A549 (cell line): ENCODE results near the gene CNDP1. TPM values are rescaled to one million over a fixed set of nuclear protein-coding genes. Genes with fewer than 3 reads are reported as not detected.
A peak's percentile ranks its signal among the peaks of the same experiment; 100 is the strongest.

ENCODE experiments used
- ATAC-seq, 2 experiments: fragments of 200-7000 bp in 1 of 2; fragments of >200 bp in 1 of 2; cut with Nextera tagmentation in 1 of 2; cut with Tn5 transposase in 1 of 2; 3 replicates each; pipeline versions ENCODE4 v1.8.0 to v1.9.1; 2018 to 2020; ENCODE audit warnings: mild to moderate bottlenecking in 1 of 2, moderate library complexity in 1 of 2
- CTCF ChIA-PET: fragments of 300-600 bp; sonication (Branson Sonifier 250); formaldehyde crosslinking; extraction: SDS; loops from one replicate; lab custom pipeline; 2021; ENCODE audit warnings: antibody characterized with exemption, inconsistent platforms; lab: Yijun Ruan, JAX
- POLR2A ChIA-PET: fragments of 350-600 bp; formaldehyde crosslinking; extraction: SDS; loops from one replicate; lab custom pipeline; 2021; ENCODE audit warnings: antibody characterized with exemption, inconsistent platforms; lab: Yijun Ruan, JAX
- DNase-seq, 2 experiments: peaks; one replicate each; pipeline versions ENCODE4 v3.0.0 to v3.0.0-alpha.2; 2011 to 2016; ENCODE audit warnings: low read depth in 1 of 2, low spot score in 1 of 2
- FAIRE-seq: peaks from 2 replicates; lab custom pipeline; 2011; peaks lifted over from hg19 to GRCh38; lab: Jason Lieb, UNC
- H3K27ac ChIP-seq, 2 experiments: fragments of >200 bp; sonication (Bioruptor Twin); formaldehyde crosslinking; 3 replicates each; pipeline ENCODE4 v1.5.1; 2016 to 2017
- H3K4me1 ChIP-seq: fragments of >200 bp; sonication (Bioruptor Twin); formaldehyde crosslinking; 3 replicates; pipeline ENCODE4 v1.6.1; 2016
- H3K4me2 ChIP-seq: fragments of >200 bp; sonication (Bioruptor Twin); formaldehyde crosslinking; 3 replicates; pipeline ENCODE4 v1.6.1; 2016
- H3K4me3 ChIP-seq: fragments of >200 bp; sonication (Bioruptor Twin); formaldehyde crosslinking; 3 replicates; pipeline ENCODE4 v1.5.1; 2016
- H3K9me3 ChIP-seq: fragments of >200 bp; sonication (Bioruptor Twin); formaldehyde crosslinking; 3 replicates; pipeline ENCODE4 v1.6.1; 2016
- BCL3 ChIP-seq: fragments of >200 bp; sonication (Bioruptor Twin); formaldehyde crosslinking; IDR thresholded peaks from 3 replicates; pipeline ENCODE4 v1.6.1; 2016
- BHLHE40 ChIP-seq: IDR thresholded peaks from 2 replicates; pipeline ENCODE4 v1.6.1; 2012; ENCODE audit warnings: low read depth, low read length, inconsistent platforms
- CBX2 ChIP-seq: fragments of 200-600 bp; sonication (generic); IDR thresholded peaks from 2 replicates; pipeline ENCODE4 v1.6.1; 2016; ENCODE audit warnings: low read depth, mild to moderate bottlenecking, borderline replicate concordance
- CBX8 ChIP-seq: fragments of 200-600 bp; sonication (generic); IDR thresholded peaks from 2 replicates; pipeline ENCODE4 v1.6.1; 2016
- CHD2 ChIP-seq: fragments of 150-350 bp; IDR thresholded peaks from 2 replicates; pipeline ENCODE4 v1.6.1; 2014; ENCODE audit warnings: low read length; ENCODE audit not compliant: partially characterized antibody
- CHD4 ChIP-seq: fragments of 200-600 bp; sonication (generic); IDR thresholded peaks from 2 replicates; pipeline ENCODE4 v1.6.1; 2016; ENCODE audit warnings: antibody characterized with exemption, mild to moderate bottlenecking, borderline replicate concordance
- E2F6 ChIP-seq: IDR thresholded peaks from 2 replicates; pipeline ENCODE4 v1.6.1; 2012; ENCODE audit warnings: low read depth, borderline replicate concordance
- FOXS1 ChIP-seq: fragments of 250-450 bp; sonication (Bioruptor Pico); IDR thresholded peaks from 2 replicates; pipeline ENCODE4 v1.5.0; 2020; ENCODE audit warnings: mild to moderate bottlenecking, moderate library complexity
- HDAC2 ChIP-seq: fragments of 200-600 bp; sonication (generic); IDR thresholded peaks from 2 replicates; pipeline ENCODE4 v1.6.1; 2016
- HES2 ChIP-seq: fragments of >200 bp; sonication (Bioruptor Twin); formaldehyde crosslinking; IDR thresholded peaks from 2 replicates; pipeline ENCODE4 v1.6.1; 2016
- HEYL ChIP-seq: fragments of 250-450 bp; sonication (Bioruptor Pico); IDR thresholded peaks from 2 replicates; pipeline ENCODE4 v1.8.0; 2021; ENCODE audit warnings: mild to moderate bottlenecking, moderate library complexity
- HOXB5 ChIP-seq: fragments of 250-450 bp; sonication (Bioruptor Pico); IDR thresholded peaks from 2 replicates; pipeline ENCODE4 v1.5.0; 2020; ENCODE audit warnings: mild to moderate bottlenecking, moderate library complexity
- JUNB ChIP-seq: fragments of >200 bp; sonication (Bioruptor Twin); formaldehyde crosslinking; IDR thresholded peaks from 2 replicates; pipeline ENCODE4 v1.6.1; 2016
- MAFK ChIP-seq: fragments of 450-650 bp; IDR thresholded peaks from 2 replicates; pipeline ENCODE4 v1.6.1; 2014; ENCODE audit not compliant: partially characterized antibody
- NR3C1 ChIP-seq: fragments of >200 bp; sonication (Bioruptor Twin); formaldehyde crosslinking; IDR thresholded peaks from 3 replicates; pipeline ENCODE4 v1.6.1; 2017
- PHF8 ChIP-seq: fragments of 200-600 bp; sonication (generic); IDR thresholded peaks from 2 replicates; pipeline ENCODE4 v1.6.1; 2016; ENCODE audit warnings: low read depth, mild to moderate bottlenecking, antibody characterized with exemption, moderate library complexity, borderline replicate concordance
- POLR2A ChIP-seq: IDR thresholded peaks from 2 replicates; pipeline ENCODE4 v1.6.1; 2012; ENCODE audit warnings: mild to moderate bottlenecking, low read length
- POLR2AphosphoS2 ChIP-seq: conservative IDR thresholded peaks from 2 replicates; pipeline ENCODE4 v1.6.1; 2012; ENCODE audit warnings: low read length, improper control_type of control experiment, inconsistent platforms
- RARB ChIP-seq: fragments of 250-450 bp; sonication (Bioruptor Pico); IDR thresholded peaks from 2 replicates; pipeline ENCODE4 v1.8.0; 2021; ENCODE audit warnings: mild to moderate bottlenecking, moderate library complexity
- RNF2 ChIP-seq: fragments of 200-600 bp; sonication (generic); IDR thresholded peaks from 2 replicates; pipeline ENCODE4 v1.6.1; 2016; ENCODE audit warnings: low read depth, mild to moderate bottlenecking, antibody characterized with exemption, moderate library complexity, borderline replicate concordance
- TFCP2L1 ChIP-seq: fragments of 250-450 bp; sonication (Bioruptor Pico); IDR thresholded peaks from 2 replicates; pipeline ENCODE4 v1.5.0; 2021; ENCODE audit warnings: mild to moderate bottlenecking
- TP53 ChIP-seq: fragments of 250-450 bp; sonication (Bioruptor Pico); IDR thresholded peaks from 2 replicates; pipeline ENCODE4 v1.5.0; 2021; ENCODE audit warnings: mild to moderate bottlenecking, moderate library complexity
- ZC3H11A ChIP-seq: fragments of 450-650 bp; IDR thresholded peaks from 2 replicates; pipeline ENCODE4 v1.6.1; 2014; ENCODE audit warnings: antibody characterized with exemption, mild to moderate bottlenecking
- ZFP36 ChIP-seq: fragments of 450-650 bp; IDR thresholded peaks from 2 replicates; pipeline ENCODE4 v1.6.1; 2014; ENCODE audit warnings: borderline replicate concordance; ENCODE audit not compliant: partially characterized antibody
- WGBS: methylation state at CpG from one replicate; pipeline ENCODE4 v1.1.6; 2017; ENCODE audit errors: missing lambda C conversion rate; 5-methylcytosine and 5-hydroxymethylcytosine counted together
- polyA plus RNA-seq, 4 experiments: library from polyadenylated mRNA; depleted of rRNA in 3 of 4; stranded (reverse); fragments of >200 nt; fragmentation: RNase III in 1 of 4; extraction: RNeasy Plus Mini Kit Qiagen cat#74134 plus additional on column Dnase treatment in 1 of 4; gene quantifications; 2 replicates in 3 of 4; 3 replicates in 1 of 4; pipeline ENCODE4 v1.2.3, GENCODE V29; 2011 to 2017

The CNDP1 gene
- polyA plus RNA-seq, 2 of the 4 experiments (the other 2 are of a cell fraction), result 0.16 TPM; not detected in 1

- WGBS, result 96% methylated on average over 14 of the region's 14 CpGs
Observed at GRCh38 chr18:74507927-74508326, 26.4 kb upstream of the CNDP1 start.

GRCh38 chr18:74508366-74508765, 25.9 kb upstream of the CNDP1 start:
- 91% methylated on average over 9 of the region's 9 CpGs for WGBS
- ATAC-seq, result no peak
- ChIA-PET POLR2A (no interaction called here), CTCF (no interaction called here)
- no peaks in the 10 kb centered on the region for H3K4me1 ChIP-seq
- no peak overlapping the region for H3K27ac ChIP-seq
- TF ChIP-seq POLR2A (no peak), HES2 (no peak), HOXB5 (CRISPR knock-in tag) (no peak), HEYL (CRISPR knock-in tag) (no peak), CBX8 (no peak), TFCP2L1 (CRISPR knock-in tag) (no peak), HDAC2 (no peak), PHF8 (no peak), CBX2 (no peak)
- no peak for DNase-seq
- no peak overlapping the region for H3K4me2 ChIP-seq
- FAIRE-seq, result no peak
- H3K9me3 ChIP-seq, result no peaks in the 10 kb centered on the region
- H3K4me3 ChIP-seq, result no peak overlapping the region

More at GRCh38 chr18:74507927-74508326, 26.4 kb upstream of the CNDP1 start:
- Histone ChIP-seq H3K4me3 (no peak overlapping the region), H3K4me2 (no peak overlapping the region), H3K4me1 (no peaks in the 10 kb centered on the region), H3K9me3 (no peaks in the 10 kb centered on the region), H3K27ac (no peak overlapping the region)
- ChIA-PET CTCF (no interaction called here), POLR2A (no interaction called here)
- TF ChIP-seq CBX8 (no peak), NR3C1 (no peak), FOXS1 (no peak), E2F6 (no peak), HES2 (no peak), TFCP2L1 (CRISPR knock-in tag) (no peak), ZFP36 (no peak), JUNB (no peak), POLR2AphosphoS2 (no peak), TP53 (no peak), CHD4 (no peak), BHLHE40 (no peak), CHD2 (no peak), RNF2 (no peak), BCL3 (no peak)
- DNase-seq (no peak), FAIRE-seq (no peak), ATAC-seq (no peak)

GRCh38 chr18:74508821-74509225, 25.5 kb upstream of the CNDP1 start:
- no peak for FAIRE-seq
- no peak for TF ChIP-seq ZC3H11A
- TF ChIP-seq RARB (CRISPR knock-in tag), result no peak
- TF ChIP-seq CHD4, result no peak
- peak; percentile 72 for TF ChIP-seq MAFK
- H3K27ac ChIP-seq, result no peak overlapping the region
- WGBS, result 91% methylated on average over 11 of the region's 11 CpGs
- H3K4me2 ChIP-seq, result no peak overlapping the region
- DNase-seq, result no peak
- H3K9me3 ChIP-seq, result no peaks in the 10 kb centered on the region
- H3K4me1 ChIP-seq, result no peaks in the 10 kb centered on the region
- ChIA-PET POLR2A (no interaction called here), CTCF (no interaction called here)
- H3K4me3 ChIP-seq, result no peak overlapping the region
- no peak for ATAC-seq
